Effector memory CD4-positive, alpha-beta T cell (primary cell): ENCODE measurements around the gene C5orf63.
"Not testable (repeated sequence)": the region's sequence is repeated elsewhere in the genome, so short reads cannot be mapped to it uniquely, and the experiment has no call there.

ENCODE experiments used
- DNase-seq, 3 donors: peaks; one replicate each; pipeline ENCODE4 v3.0.0-alpha.2; 2020
- H3K27ac ChIP-seq: 2 replicates; pipeline ENCODE4 v1.7.0; 2013; ENCODE audit warnings: mild to moderate bottlenecking, low read length, moderate library complexity; ENCODE audit not compliant: insufficient read depth, poor library complexity, severe bottlenecking
- H3K27me3 ChIP-seq: replicated peaks from 2 replicates; pipeline ENCODE4 v1.7.0; 2013; ENCODE audit warnings: mild to moderate bottlenecking, low read length; ENCODE audit not compliant: insufficient read depth, control insufficient read depth, poor library complexity, severe bottlenecking
- H3K36me3 ChIP-seq: 2 replicates; pipeline ENCODE4 v1.7.0; 2013; ENCODE audit warnings: mild to moderate bottlenecking, low read length, moderate library complexity; ENCODE audit not compliant: control insufficient read depth, insufficient read depth
- H3K4me1 ChIP-seq: 2 replicates; pipeline ENCODE4 v1.7.0; 2013; ENCODE audit warnings: low read length, mild to moderate bottlenecking; ENCODE audit not compliant: control insufficient read depth, insufficient read depth, poor library complexity, severe bottlenecking
- H3K4me3 ChIP-seq: 2 replicates; pipeline ENCODE4 v1.7.0; 2013; ENCODE audit warnings: low read length, low read depth, mild to moderate bottlenecking; ENCODE audit not compliant: insufficient read depth, poor library complexity, severe bottlenecking
- H3K9me3 ChIP-seq: 2 replicates; pipeline ENCODE4 v1.7.0; 2013; ENCODE audit warnings: mild to moderate bottlenecking, low read length, moderate library complexity; ENCODE audit not compliant: control insufficient read depth

The C5orf63 gene

DNA sequence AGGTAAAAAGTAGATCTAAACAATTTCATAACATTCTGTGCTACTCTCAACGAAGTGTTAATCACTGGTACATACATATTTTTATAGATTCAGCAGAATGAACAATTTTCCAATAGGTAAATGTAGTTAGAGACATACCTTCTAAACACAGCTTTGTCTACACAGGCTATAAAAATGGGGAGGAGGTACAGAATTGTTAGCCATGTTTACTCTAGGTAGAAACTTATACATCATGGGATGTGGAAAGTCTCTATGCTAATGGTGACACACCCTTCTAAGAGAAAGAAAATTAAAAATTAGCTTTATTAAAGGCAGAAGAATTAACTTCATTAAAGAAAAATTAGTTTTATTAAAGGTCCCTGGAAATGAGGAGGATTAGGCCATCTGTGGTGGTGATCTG lies 11.8 kb downstream of the C5orf63 start:
- H3K9me3 ChIP-seq, result no peaks in the 10 kb centered on the region
- no peaks in the 10 kb centered on the region for H3K27me3 ChIP-seq
- no peaks in the 10 kb centered on the region for H3K4me1 ChIP-seq
- no peaks in the 10 kb centered on the region for H3K36me3 ChIP-seq
- no peak overlapping the region for H3K27ac ChIP-seq
- DNase-seq, result no peak
- no peak overlapping the region for H3K4me3 ChIP-seq

DNA sequence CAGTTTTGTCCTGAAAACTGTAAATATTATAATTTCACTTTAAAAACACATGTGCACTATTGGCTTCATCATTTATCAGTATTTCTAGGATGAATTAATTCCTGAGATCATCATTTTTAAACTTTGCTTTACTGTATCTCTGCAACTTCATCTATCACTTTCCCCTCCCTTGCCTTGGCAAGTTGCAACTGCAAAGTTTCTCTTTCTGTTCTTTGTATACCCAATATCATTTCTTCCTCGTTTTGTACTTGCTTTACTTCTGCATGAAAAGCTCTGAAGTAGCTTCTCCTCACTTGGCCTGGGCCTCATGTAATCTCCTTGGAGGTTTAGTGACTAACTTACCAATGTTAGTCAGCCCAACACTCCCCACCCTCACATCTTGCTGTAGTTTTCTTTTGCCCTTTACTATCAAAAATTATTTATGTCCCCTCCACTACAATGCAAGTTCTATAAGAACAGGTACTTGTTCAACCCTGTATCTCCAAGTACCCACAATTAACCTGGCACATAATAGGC lies 12.8 kb downstream of the C5orf63 start:
- Histone ChIP-seq H3K4me1 (no peaks in the 10 kb centered on the region), H3K27me3 (no peaks in the 10 kb centered on the region), H3K27ac (no peak overlapping the region), H3K4me3 (no peak overlapping the region), H3K36me3 (no peaks in the 10 kb centered on the region), H3K9me3 (no peaks in the 10 kb centered on the region)
- DNase-seq, result no peak

DNA sequence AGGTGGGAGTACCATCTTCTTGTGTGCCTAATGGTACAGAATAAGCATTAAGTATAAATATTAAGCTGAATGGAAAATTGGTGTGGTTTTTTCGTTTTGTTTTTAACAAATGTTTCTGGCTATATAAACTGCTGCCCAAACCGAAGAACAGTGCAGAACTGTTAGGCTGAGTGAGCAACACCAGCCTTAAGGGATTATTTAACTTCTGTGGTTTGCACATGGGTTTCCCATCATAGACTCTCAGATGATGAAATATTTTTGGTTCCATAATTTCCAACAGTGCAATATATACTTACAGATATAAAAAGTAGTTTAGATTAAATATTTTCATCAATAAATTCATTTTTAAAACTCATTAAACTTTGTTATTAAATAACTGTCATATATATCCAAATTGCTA lies 16.4 kb downstream of the C5orf63 start:
- Histone ChIP-seq H3K36me3 (no peaks in the 10 kb centered on the region), H3K4me3 (no peak overlapping the region), H3K9me3 (no peaks in the 10 kb centered on the region), H3K27ac (no peak overlapping the region), H3K4me1 (no peaks in the 10 kb centered on the region), H3K27me3 (no peaks in the 10 kb centered on the region)
- DNase-seq, result no peak

DNA sequence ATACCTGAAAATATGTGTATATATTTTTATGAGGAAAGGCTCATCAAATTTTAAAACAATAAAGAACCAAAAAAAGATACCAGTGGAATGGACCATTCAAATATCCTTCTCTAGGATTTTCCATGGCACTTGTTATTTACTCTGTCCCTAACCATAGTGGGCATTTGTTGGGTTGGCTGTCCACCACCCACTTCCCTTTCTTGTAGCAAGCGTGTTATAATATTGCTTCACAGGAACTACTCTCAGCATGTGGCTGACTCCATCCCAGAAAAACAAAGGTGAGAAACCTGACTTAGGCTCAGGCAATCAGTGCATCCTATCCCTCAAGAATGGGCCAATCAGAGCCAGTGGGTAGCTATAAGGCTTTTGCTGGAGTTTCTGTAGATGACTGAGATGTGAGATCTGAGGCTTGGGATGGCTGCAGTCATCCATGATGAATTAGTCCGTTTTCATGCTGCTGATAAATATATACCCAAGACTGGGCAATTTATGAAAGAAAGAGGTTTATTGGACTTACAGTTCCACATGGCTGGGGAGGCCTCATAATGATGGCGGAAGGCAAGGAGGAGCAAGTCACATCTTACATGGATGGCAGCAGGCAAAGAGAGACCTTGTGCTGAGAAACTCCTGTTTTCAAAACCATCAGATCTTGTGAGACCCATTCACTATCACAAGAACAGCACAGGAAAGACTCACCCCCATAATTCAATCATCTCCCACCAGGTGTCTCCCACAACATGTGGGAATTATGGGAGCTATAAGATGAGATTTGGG lies 17.2 kb downstream of the C5orf63 start:
- Histone ChIP-seq H3K36me3 (peaks cover 5% of the 10 kb centered on the region), H3K27me3 (no peaks in the 10 kb centered on the region), H3K4me1 (no peaks in the 10 kb centered on the region), H3K9me3 (no peaks in the 10 kb centered on the region), H3K4me3 (no peak overlapping the region), H3K27ac (no peak overlapping the region)
- DNase-seq, result no peak

DNA sequence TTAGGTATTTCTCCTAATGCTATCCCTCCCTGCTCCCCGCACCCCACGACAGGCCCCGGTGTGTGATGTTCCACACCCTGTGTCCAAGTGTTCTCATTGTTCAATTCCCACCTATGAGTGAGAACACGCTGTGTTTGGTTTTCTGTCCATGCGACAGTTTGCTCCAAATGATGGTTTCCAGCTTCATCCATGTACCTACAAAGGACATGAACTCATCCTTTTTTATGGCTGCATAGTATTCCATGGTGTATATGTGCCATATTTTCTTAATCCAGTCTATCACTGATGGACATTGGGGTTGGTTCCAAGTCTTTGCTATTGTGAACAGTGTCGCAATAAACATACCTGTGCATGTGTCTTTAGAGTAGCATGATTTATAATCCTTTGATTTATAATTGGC lies 19.8 kb downstream of the C5orf63 start:
- not testable (repeated sequence) for H3K4me1 ChIP-seq

DNA sequence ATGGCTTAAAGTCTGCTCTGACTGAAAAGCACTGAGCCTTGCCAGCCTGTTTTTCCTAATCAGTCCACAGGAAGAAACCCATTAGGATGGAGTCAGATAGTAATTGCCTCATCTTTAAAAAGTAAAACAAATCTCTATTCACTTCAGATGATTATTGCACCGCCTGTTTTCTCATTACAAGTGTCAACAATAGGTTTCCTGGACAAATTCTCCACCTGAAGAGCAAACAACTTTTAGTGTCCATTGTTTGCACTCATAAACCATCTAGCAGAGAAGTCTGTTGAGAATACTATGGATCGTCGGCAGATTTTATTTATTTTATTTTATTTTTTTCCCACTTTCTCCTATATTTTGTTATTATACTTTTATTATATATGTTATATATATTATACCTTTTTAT lies 20.3 kb downstream of the C5orf63 start:
- Histone ChIP-seq H3K36me3 (peaks cover 6% of the 10 kb centered on the region), H3K4me1 (no peaks in the 10 kb centered on the region), H3K9me3 (no peaks in the 10 kb centered on the region), H3K27me3 (no peaks in the 10 kb centered on the region), H3K4me3 (no peak overlapping the region), H3K27ac (no peak overlapping the region)
- DNase-seq, result no peak

More for the DNA sequence above, 19.8 kb downstream of the C5orf63 start:
- H3K4me3 ChIP-seq, H3K9me3 ChIP-seq, DNase-seq, H3K36me3 ChIP-seq, H3K27ac ChIP-seq, H3K27me3 ChIP-seq: not testable (repeated sequence)

DNA sequence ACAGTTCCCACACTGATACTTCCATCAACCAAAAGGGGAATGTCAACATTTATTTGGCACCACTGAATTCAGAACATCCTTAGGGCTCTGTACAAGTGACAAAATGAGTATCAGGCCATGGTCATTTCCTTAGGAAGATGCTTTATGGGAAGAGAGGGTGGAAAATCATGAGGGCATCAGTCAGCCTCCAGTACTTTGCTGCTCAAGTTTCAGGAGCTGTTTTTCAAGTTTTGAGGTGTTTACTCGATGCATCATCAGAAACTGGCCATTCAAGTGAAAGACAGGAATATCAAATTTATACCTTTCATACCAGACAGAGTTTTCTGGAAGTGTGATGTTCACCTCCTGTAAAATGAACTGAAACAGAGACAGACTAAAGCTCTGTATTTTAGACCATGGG lies 21.7 kb downstream of the C5orf63 start:
- no peaks in the 10 kb centered on the region for H3K4me1 ChIP-seq
- no peak overlapping the region for H3K4me3 ChIP-seq
- H3K36me3 ChIP-seq, result peaks cover 6% of the 10 kb centered on the region
- no peak for DNase-seq
- no peak overlapping the region for H3K27ac ChIP-seq
- no peaks in the 10 kb centered on the region for H3K27me3 ChIP-seq
- no peaks in the 10 kb centered on the region for H3K9me3 ChIP-seq

DNA sequence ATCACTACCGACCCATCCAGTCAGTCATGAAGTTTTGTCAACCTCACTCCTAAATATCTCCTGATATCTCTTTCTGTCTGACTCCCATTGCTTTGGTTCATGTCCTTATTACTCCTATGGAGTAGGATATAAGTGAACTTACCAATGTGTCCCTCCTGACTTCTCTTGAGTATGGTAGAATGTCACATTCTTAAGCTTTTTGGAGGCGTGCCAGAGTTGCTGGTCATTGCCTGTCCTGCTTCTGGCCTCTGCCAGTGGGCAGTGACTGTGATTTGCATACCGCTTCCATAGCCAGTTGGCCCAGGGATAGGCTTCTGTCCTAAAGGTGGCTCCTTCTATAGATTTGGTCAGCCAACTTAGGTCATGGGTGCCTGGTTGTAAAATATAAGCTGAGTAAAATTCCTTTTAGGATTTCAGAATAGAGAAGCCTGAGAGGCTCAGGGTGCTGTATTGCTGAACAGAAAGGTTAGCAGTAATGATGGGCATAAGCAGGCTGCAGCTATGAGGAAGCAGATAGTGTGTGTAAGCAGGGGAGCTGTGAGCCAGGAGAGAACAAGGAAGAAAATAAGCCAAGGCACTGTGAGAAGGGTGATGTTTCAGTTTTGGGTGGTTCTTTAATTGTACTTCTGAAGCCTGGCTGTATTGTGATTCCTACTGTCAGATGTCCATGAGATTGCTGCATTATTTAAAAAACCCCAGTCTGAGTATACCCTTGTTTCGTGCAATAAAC lies 26.8 kb downstream of the C5orf63 start:
- DNase-seq, result no peak

DNA sequence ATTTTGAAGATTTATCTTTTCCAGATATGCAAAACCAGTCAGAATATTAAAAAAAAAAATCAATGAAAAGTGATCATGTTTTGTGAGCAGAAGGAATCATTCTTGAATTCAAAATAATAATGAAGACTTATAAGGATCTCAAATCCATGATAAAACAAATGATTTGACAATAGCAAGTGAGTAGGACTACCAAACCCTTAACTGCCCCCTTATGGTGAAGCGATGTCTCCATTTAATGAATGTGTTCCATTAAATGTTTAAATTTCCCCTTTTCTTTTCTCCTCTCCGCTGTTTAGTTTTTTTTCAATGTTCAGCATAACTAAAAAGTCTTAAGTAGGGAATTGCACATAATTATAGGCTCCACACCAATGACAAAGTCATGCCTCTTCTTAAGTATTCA lies 30.7 kb downstream of the C5orf63 start:
- Histone ChIP-seq H3K4me1 (no peaks in the 10 kb centered on the region), H3K27ac (no peak overlapping the region), H3K4me3 (no peak overlapping the region), H3K36me3 (no peaks in the 10 kb centered on the region), H3K9me3 (no peaks in the 10 kb centered on the region), H3K27me3 (no peaks in the 10 kb centered on the region)
- DNase-seq, result no peak

More for the DNA sequence above, 26.8 kb downstream of the C5orf63 start:
- Histone ChIP-seq H3K4me3 (no peak overlapping the region), H3K27me3 (no peaks in the 10 kb centered on the region), H3K36me3 (peaks cover 5% of the 10 kb centered on the region), H3K27ac (no peak overlapping the region), H3K4me1 (no peaks in the 10 kb centered on the region), H3K9me3 (no peaks in the 10 kb centered on the region)

DNA sequence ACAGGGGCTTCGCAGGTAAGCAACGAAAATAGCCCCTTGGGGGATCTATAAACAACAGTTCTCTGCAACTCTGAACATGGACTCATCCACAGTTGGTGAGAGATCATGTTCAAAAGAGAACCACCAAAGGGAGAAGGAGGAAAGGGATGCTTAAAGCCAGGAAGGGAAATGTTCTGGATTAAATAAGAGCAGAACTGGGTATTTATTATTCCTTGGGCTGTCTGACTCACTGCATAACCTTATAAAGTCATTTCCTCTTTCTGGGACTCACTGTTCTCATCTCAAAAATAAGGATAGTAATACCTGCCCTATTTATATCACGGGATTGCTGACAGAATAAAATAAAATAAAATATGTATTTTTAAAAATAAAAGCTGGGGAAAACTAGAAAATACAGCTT lies 31.7 kb downstream of the C5orf63 start:
- no peak overlapping the region for H3K27ac ChIP-seq
- no peak for DNase-seq
- H3K27me3 ChIP-seq, result no peaks in the 10 kb centered on the region
- H3K4me3 ChIP-seq, result no peak overlapping the region
- no peaks in the 10 kb centered on the region for H3K9me3 ChIP-seq
- H3K4me1 ChIP-seq, result no peaks in the 10 kb centered on the region
- no peaks in the 10 kb centered on the region for H3K36me3 ChIP-seq
